HEK293 (cell line): ENCODE data around the gene CTIF.

Source experiments
- ZBTB8A ChIP-seq: fragments of 450-650 bp; formaldehyde crosslinking; IDR thresholded peaks from 2 replicates; pipeline ENCODE4 v1.5.1; 2016; ENCODE audit warnings: missing biosample characterization, missing genetic modification characterization
- ZNF324 ChIP-seq: fragments of 450-650 bp; formaldehyde crosslinking; IDR thresholded peaks from 2 replicates; pipeline ENCODE4 v1.5.1; 2016; ENCODE audit warnings: missing biosample characterization, missing genetic modification characterization
- ZNF341 ChIP-seq: fragments of 450-650 bp; formaldehyde crosslinking; IDR thresholded peaks from 2 replicates; pipeline ENCODE4; 2016; ENCODE audit warnings: low read depth, missing biosample characterization, missing genetic modification characterization
- ZNF423 ChIP-seq: fragments of 450-650 bp; formaldehyde crosslinking; IDR thresholded peaks from 2 replicates; pipeline ENCODE4 v1.5.1; 2016; ENCODE audit warnings: missing biosample characterization, missing genetic modification characterization
- ZNF558 ChIP-seq: fragments of 450-650 bp; formaldehyde crosslinking; IDR thresholded peaks from 2 replicates; pipeline ENCODE4 v1.5.1; 2016; ENCODE audit warnings: missing biosample characterization, missing genetic modification characterization
- ZNF701 ChIP-seq: fragments of 450-650 bp; formaldehyde crosslinking; IDR thresholded peaks from 2 replicates; pipeline ENCODE4 v1.5.1; 2016; ENCODE audit warnings: missing biosample characterization, missing genetic modification characterization
- TF ChIP-seq, protein P1 (sequence below): fragments of 450-650 bp; formaldehyde crosslinking; IDR thresholded peaks from 2 replicates; pipeline ENCODE4 v1.5.1; 2016; ENCODE audit warnings: missing biosample characterization, missing genetic modification characterization
- TF ChIP-seq, protein P2 (sequence below): fragments of 450-650 bp; IDR thresholded peaks from 2 replicates; pipeline ENCODE4 v1.5.1; 2018; ENCODE audit warnings: missing biosample characterization, missing genetic modification characterization
- TF ChIP-seq, protein P3 (sequence below): fragments of 450-650 bp; formaldehyde crosslinking; IDR thresholded peaks from 2 replicates; pipeline ENCODE4 v1.5.1; 2016; ENCODE audit warnings: missing biosample characterization, missing genetic modification characterization

DNA sequence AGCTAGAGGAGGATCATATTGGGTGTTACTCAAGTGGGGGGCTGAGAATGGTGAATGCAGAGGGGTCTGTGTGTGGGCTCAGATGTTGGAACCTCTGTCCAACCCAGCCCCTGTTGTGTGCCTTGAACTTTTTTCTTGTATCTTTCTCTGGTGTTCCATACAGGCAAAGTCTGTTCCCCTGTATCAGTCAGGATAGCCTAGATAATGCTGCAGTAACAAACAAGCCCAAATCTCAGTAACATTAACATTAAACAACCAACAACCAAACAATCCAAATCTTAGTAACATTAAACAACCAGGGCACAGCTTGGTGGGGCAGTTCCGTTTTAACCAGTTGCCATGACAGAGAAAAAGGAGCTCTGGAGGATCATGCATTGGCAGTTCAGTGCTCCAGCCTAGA is 103.7 kb downstream of the CTIF start:
- TF ChIP-seq ZBTB8A (tag by site-specific recombination) (no peak), ZNF701 (tag by site-specific recombination) (no peak), ZNF341 (tag by site-specific recombination) (no peak), ZNF324 (tag by site-specific recombination) (no peak), ZNF423 (no peak), ZNF558 (no peak)
- TF ChIP-seq, protein P1, sequence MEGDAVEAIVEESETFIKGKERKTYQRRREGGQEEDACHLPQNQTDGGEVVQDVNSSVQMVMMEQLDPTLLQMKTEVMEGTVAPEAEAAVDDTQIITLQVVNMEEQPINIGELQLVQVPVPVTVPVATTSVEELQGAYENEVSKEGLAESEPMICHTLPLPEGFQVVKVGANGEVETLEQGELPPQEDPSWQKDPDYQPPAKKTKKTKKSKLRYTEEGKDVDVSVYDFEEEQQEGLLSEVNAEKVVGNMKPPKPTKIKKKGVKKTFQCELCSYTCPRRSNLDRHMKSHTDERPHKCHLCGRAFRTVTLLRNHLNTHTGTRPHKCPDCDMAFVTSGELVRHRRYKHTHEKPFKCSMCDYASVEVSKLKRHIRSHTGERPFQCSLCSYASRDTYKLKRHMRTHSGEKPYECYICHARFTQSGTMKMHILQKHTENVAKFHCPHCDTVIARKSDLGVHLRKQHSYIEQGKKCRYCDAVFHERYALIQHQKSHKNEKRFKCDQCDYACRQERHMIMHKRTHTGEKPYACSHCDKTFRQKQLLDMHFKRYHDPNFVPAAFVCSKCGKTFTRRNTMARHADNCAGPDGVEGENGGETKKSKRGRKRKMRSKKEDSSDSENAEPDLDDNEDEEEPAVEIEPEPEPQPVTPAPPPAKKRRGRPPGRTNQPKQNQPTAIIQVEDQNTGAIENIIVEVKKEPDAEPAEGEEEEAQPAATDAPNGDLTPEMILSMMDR (tag by site-specific recombination): no peak
- TF ChIP-seq, protein P2, sequence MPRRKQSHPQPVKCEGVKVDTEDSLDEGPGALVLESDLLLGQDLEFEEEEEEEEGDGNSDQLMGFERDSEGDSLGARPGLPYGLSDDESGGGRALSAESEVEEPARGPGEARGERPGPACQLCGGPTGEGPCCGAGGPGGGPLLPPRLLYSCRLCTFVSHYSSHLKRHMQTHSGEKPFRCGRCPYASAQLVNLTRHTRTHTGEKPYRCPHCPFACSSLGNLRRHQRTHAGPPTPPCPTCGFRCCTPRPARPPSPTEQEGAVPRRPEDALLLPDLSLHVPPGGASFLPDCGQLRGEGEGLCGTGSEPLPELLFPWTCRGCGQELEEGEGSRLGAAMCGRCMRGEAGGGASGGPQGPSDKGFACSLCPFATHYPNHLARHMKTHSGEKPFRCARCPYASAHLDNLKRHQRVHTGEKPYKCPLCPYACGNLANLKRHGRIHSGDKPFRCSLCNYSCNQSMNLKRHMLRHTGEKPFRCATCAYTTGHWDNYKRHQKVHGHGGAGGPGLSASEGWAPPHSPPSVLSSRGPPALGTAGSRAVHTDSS (tag by site-specific recombination): no peak
- TF ChIP-seq, protein P3, sequence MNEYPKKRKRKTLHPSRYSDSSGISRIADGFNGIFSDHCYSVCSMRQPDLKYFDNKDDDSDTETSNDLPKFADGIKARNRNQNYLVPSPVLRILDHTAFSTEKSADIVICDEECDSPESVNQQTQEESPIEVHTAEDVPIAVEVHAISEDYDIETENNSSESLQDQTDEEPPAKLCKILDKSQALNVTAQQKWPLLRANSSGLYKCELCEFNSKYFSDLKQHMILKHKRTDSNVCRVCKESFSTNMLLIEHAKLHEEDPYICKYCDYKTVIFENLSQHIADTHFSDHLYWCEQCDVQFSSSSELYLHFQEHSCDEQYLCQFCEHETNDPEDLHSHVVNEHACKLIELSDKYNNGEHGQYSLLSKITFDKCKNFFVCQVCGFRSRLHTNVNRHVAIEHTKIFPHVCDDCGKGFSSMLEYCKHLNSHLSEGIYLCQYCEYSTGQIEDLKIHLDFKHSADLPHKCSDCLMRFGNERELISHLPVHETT (tag by site-specific recombination): no peak
